WTC11 (cell line): ENCODE results near the gene CCDC195. TPM values are rescaled to one million over a fixed set of nuclear protein-coding genes. Genes with fewer than 3 reads are reported as not detected.

Experiments used
- ATAC-seq: fragments of 200-7000 bp; cut with Tn5 transposase; 2 replicates; pipeline ENCODE4 v1.10.0; 2021; ENCODE audit warnings: mild to moderate bottlenecking, moderate library complexity
- CTCF ChIA-PET: fragments of 300-600 bp; sonication (Branson Sonifier 250); formaldehyde crosslinking; loops from one replicate; lab custom pipeline; 2021; ENCODE audit warnings: antibody characterized with exemption; lab: Charles Lee
- POLR2A ChIA-PET: fragments of 350-600 bp; sonication (Branson Sonifier 250); formaldehyde crosslinking; loops from one replicate; lab custom pipeline; 2021; ENCODE audit warnings: antibody characterized with exemption; lab: Charles Lee
- DNase-seq: peaks from one replicate; pipeline ENCODE4 v3.0.0; 2021; ENCODE audit warnings: low spot score
- H3K27ac Mint-ChIP-seq: 2 replicates; pipeline ENCODE4 v1.8.0; 2021; ENCODE audit warnings: mixed read lengths
- H3K27me3 Mint-ChIP-seq: 2 replicates; pipeline ENCODE4 v1.8.0; 2021; ENCODE audit warnings: low read depth, mild to moderate bottlenecking, moderate library complexity, mixed read lengths
- H3K36me3 Mint-ChIP-seq: 2 replicates; pipeline ENCODE4 v1.8.0; 2021; ENCODE audit warnings: mixed read lengths
- H3K4me1 Mint-ChIP-seq: 2 replicates; pipeline ENCODE4 v1.8.0; 2022; ENCODE audit warnings: mixed read lengths
- H3K4me3 Mint-ChIP-seq: 2 replicates; pipeline ENCODE4 v1.8.0; 2021; ENCODE audit warnings: mild to moderate bottlenecking, moderate library complexity, mixed read lengths
- H3K9me3 Mint-ChIP-seq: 2 replicates; pipeline ENCODE4 v1.8.0; 2021; ENCODE audit warnings: mixed read lengths
- ARID4B ChIP-seq: sonication (generic); formaldehyde crosslinking; IDR thresholded peaks from 2 replicates; pipeline ENCODE4 v1.8.0; 2023; ENCODE audit warnings: missing genetic modification reagents, mild to moderate bottlenecking, borderline replicate concordance
- E2F5 ChIP-seq: sonication (generic); formaldehyde crosslinking; IDR thresholded peaks from 2 replicates; pipeline ENCODE4 v1.8.1; 2022; ENCODE audit warnings: mild to moderate bottlenecking, moderate library complexity, missing genetic modification reagents
- ELF4 ChIP-seq: sonication (generic); formaldehyde crosslinking; IDR thresholded peaks from 2 replicates; pipeline ENCODE4 v1.8.1; 2022; ENCODE audit warnings: low read depth, mild to moderate bottlenecking, moderate library complexity, missing genetic modification reagents
- FOXK1 ChIP-seq: sonication (generic); formaldehyde crosslinking; IDR thresholded peaks from 2 replicates; pipeline ENCODE4 v1.8.0; 2022; ENCODE audit warnings: mild to moderate bottlenecking, moderate library complexity, missing genetic modification reagents
- MXD4 ChIP-seq: fragments of 250-450 bp; sonication (Bioruptor Pico); IDR thresholded peaks from 2 replicates; pipeline ENCODE4 v1.8.0; 2021; ENCODE audit warnings: mild to moderate bottlenecking, moderate library complexity, borderline replicate concordance
- MYBL2 ChIP-seq: sonication (generic); formaldehyde crosslinking; IDR thresholded peaks from 2 replicates; pipeline ENCODE4 v1.8.1; 2023; ENCODE audit warnings: mild to moderate bottlenecking, moderate library complexity, missing genetic modification reagents
- NFATC4 ChIP-seq: fragments of 250-450 bp; sonication (Bioruptor Pico); IDR thresholded peaks from 2 replicates; pipeline ENCODE4 v1.9.0; 2021; ENCODE audit warnings: mild to moderate bottlenecking
- NFE2L1 ChIP-seq: sonication (generic); formaldehyde crosslinking; IDR thresholded peaks from 2 replicates; pipeline ENCODE4 v1.8.1; 2023; ENCODE audit warnings: missing genetic modification reagents
- RELA ChIP-seq: sonication (generic); formaldehyde crosslinking; IDR thresholded peaks from 2 replicates; pipeline ENCODE4 v1.8.1; 2022; ENCODE audit warnings: missing genetic modification reagents, mild to moderate bottlenecking, borderline replicate concordance
- RORB ChIP-seq: fragments of 250-450 bp; sonication (Bioruptor Pico); IDR thresholded peaks from 2 replicates; pipeline ENCODE4 v1.9.0; 2021; ENCODE audit warnings: mild to moderate bottlenecking
- TCF7 ChIP-seq: sonication (generic); formaldehyde crosslinking; IDR thresholded peaks from 2 replicates; pipeline ENCODE4 v1.8.0; 2022; ENCODE audit warnings: mild to moderate bottlenecking, low read depth, missing genetic modification reagents, moderate library complexity
- USF2 ChIP-seq: sonication (generic); formaldehyde crosslinking; IDR thresholded peaks from 2 replicates; pipeline ENCODE4 v1.8.1; 2023; ENCODE audit warnings: mild to moderate bottlenecking, missing genetic modification reagents, moderate library complexity
- ZNF219 ChIP-seq: sonication (generic); formaldehyde crosslinking; IDR thresholded peaks from 2 replicates; pipeline ENCODE4 v1.8.0; 2023; ENCODE audit warnings: missing genetic modification reagents, mild to moderate bottlenecking, borderline replicate concordance
- total RNA-seq: library from RNA; stranded (reverse); gene quantifications from 3 replicates; pipeline ENCODE4 v1.2.3, GENCODE V29; 2021
- TF ChIP-seq, protein P1 (sequence below): sonication (generic); formaldehyde crosslinking; IDR thresholded peaks from 2 replicates; pipeline ENCODE4 v1.8.1; 2023; ENCODE audit warnings: mild to moderate bottlenecking, missing genetic modification reagents, borderline replicate concordance
- TF ChIP-seq, protein P2 (sequence below): sonication (generic); formaldehyde crosslinking; IDR thresholded peaks from 2 replicates; pipeline ENCODE4 v1.8.0; 2023; ENCODE audit warnings: missing genetic modification reagents
- TF ChIP-seq, protein P3 (sequence below): sonication (generic); formaldehyde crosslinking; IDR thresholded peaks from 2 replicates; pipeline ENCODE4 v1.8.1; 2022; ENCODE audit warnings: low read depth, missing genetic modification reagents, borderline replicate concordance

CCDC195 gene
- total RNA-seq, 1 experiment from 2014 or later = not detected

DNA sequence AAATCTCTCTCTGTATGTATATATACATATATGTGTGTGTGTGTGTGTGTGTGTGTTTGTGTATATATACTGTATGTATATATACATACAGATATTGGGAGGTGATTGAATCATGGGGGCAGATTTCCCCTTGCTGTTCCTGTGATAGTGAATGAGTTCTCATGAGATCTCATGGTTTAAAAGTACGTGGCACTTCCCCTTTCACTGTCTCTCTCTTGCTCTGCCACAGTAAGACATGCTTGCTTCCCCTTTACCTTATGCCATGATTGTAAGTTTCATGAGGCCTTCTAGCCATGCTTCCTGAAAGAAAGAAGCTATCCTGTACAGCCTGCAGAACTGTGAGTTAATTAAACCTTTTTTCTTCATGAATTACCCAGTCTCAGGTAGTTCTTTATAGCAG, 18.8 kb upstream of the CCDC195 start (continued):
- TF ChIP-seq ARID4B (no peak), ELF4 (no peak), FOXK1 (no peak)

- ATAC-seq = no peak
- no peak overlapping the region for H3K4me3 Mint-ChIP-seq
- no peaks in the 10 kb centered on the region for H3K27me3 Mint-ChIP-seq
- no peaks in the 10 kb centered on the region for H3K4me1 Mint-ChIP-seq
- no peak overlapping the region for H3K27ac Mint-ChIP-seq
- ChIA-PET POLR2A (no interaction called here), CTCF (no interaction called here)
- H3K36me3 Mint-ChIP-seq = peaks cover 14% of the 10 kb centered on the region
- DNase-seq = no peak
- peaks cover 49% of the 10 kb centered on the region for H3K9me3 Mint-ChIP-seq
- no peak for TF ChIP-seq RELA (CRISPR knock-in tag)
- TF ChIP-seq MXD4 = no peak
- TF ChIP-seq RORB (CRISPR knock-in tag) = no peak
- TF ChIP-seq, protein P1, sequence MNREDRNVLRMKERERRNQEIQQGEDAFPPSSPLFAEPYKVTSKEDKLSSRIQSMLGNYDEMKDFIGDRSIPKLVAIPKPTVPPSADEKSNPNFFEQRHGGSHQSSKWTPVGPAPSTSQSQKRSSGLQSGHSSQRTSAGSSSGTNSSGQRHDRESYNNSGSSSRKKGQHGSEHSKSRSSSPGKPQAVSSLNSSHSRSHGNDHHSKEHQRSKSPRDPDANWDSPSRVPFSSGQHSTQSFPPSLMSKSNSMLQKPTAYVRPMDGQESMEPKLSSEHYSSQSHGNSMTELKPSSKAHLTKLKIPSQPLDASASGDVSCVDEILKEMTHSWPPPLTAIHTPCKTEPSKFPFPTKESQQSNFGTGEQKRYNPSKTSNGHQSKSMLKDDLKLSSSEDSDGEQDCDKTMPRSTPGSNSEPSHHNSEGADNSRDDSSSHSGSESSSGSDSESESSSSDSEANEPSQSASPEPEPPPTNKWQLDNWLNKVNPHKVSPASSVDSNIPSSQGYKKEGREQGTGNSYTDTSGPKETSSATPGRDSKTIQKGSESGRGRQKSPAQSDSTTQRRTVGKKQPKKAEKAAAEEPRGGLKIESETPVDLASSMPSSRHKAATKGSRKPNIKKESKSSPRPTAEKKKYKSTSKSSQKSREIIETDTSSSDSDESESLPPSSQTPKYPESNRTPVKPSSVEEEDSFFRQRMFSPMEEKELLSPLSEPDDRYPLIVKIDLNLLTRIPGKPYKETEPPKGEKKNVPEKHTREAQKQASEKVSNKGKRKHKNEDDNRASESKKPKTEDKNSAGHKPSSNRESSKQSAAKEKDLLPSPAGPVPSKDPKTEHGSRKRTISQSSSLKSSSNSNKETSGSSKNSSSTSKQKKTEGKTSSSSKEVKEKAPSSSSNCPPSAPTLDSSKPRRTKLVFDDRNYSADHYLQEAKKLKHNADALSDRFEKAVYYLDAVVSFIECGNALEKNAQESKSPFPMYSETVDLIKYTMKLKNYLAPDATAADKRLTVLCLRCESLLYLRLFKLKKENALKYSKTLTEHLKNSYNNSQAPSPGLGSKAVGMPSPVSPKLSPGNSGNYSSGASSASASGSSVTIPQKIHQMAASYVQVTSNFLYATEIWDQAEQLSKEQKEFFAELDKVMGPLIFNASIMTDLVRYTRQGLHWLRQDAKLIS = no peak
- TF ChIP-seq, protein P2, sequence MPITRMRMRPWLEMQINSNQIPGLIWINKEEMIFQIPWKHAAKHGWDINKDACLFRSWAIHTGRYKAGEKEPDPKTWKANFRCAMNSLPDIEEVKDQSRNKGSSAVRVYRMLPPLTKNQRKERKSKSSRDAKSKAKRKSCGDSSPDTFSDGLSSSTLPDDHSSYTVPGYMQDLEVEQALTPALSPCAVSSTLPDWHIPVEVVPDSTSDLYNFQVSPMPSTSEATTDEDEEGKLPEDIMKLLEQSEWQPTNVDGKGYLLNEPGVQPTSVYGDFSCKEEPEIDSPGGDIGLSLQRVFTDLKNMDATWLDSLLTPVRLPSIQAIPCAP (CRISPR knock-in tag) = no peak
- TF ChIP-seq ARID4B = no peak
- no peak for TF ChIP-seq NFATC4 (CRISPR knock-in tag)
- no peak for TF ChIP-seq E2F5
- no peak for TF ChIP-seq NFE2L1
- TF ChIP-seq TCF7 = no peak
- TF ChIP-seq, protein P3, sequence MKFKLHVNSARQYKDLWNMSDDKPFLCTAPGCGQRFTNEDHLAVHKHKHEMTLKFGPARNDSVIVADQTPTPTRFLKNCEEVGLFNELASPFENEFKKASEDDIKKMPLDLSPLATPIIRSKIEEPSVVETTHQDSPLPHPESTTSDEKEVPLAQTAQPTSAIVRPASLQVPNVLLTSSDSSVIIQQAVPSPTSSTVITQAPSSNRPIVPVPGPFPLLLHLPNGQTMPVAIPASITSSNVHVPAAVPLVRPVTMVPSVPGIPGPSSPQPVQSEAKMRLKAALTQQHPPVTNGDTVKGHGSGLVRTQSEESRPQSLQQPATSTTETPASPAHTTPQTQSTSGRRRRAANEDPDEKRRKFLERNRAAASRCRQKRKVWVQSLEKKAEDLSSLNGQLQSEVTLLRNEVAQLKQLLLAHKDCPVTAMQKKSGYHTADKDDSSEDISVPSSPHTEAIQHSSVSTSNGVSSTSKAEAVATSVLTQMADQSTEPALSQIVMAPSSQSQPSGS (CRISPR knock-in tag) = no peak
- no peak for TF ChIP-seq ZNF219 (CRISPR knock-in tag)
- TF ChIP-seq MYBL2 (CRISPR knock-in tag) = no peak
- TF ChIP-seq USF2 = no peak
Measured at GRCh38 chr2:224731665-224732064, 15.5 kb upstream of the CCDC195 start.
